ENCODE measurements around the gene CFAP54. TPM values are rescaled to one million over a fixed set of nuclear protein-coding genes. Genes with fewer than 3 reads are reported as not detected.

Gene CFAP54
- total and polyA plus RNA-seq, 2 experiments from 2014 or later = 0.07 to 0.76 TPM

DNA sequence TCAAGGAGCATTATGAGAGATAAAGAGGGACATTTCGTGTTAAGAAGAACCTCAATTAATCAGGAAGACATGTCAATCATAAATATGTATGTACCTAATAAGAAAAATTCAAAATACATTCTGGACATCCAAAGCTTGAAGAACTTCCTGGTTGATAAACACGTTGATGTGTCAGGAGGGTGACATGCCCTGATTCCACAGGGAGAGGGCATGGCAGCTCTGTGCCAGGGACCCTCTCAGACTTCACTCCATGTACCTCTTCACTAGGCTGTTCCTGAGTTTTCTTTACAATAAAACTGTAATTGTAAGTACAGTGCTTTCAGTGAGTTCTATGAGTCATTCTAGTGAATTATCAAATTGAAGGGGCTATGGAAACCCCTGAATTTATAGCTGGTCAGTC, 163.5 kb downstream of the CFAP54 start:
- ATAC-seq (no peak), DNase-seq (ENCODE audit: low spot score) (no peak)
- no peak for TF ChIP-seq NANOG (IDR thresholded peaks at IDR 0.05; ENCODE audit: borderline replicate concordance)
- TF ChIP-seq, protein P1, sequence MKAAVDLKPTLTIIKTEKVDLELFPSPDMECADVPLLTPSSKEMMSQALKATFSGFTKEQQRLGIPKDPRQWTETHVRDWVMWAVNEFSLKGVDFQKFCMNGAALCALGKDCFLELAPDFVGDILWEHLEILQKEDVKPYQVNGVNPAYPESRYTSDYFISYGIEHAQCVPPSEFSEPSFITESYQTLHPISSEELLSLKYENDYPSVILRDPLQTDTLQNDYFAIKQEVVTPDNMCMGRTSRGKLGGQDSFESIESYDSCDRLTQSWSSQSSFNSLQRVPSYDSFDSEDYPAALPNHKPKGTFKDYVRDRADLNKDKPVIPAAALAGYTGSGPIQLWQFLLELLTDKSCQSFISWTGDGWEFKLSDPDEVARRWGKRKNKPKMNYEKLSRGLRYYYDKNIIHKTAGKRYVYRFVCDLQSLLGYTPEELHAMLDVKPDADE (IDR thresholded peaks at IDR 0.05) = no peak
- TF ChIP-seq, protein P2, sequence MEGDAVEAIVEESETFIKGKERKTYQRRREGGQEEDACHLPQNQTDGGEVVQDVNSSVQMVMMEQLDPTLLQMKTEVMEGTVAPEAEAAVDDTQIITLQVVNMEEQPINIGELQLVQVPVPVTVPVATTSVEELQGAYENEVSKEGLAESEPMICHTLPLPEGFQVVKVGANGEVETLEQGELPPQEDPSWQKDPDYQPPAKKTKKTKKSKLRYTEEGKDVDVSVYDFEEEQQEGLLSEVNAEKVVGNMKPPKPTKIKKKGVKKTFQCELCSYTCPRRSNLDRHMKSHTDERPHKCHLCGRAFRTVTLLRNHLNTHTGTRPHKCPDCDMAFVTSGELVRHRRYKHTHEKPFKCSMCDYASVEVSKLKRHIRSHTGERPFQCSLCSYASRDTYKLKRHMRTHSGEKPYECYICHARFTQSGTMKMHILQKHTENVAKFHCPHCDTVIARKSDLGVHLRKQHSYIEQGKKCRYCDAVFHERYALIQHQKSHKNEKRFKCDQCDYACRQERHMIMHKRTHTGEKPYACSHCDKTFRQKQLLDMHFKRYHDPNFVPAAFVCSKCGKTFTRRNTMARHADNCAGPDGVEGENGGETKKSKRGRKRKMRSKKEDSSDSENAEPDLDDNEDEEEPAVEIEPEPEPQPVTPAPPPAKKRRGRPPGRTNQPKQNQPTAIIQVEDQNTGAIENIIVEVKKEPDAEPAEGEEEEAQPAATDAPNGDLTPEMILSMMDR (conservative IDR thresholded peaks at IDR 0.05; ENCODE audit: low read depth in 2 of 2) = peak in 1 of 2 experiments; percentile 34; a peak in 2 of 4 replicates
- no peaks in the 10 kb centered on the region for H3K79me2 ChIP-seq (replicated peaks; ENCODE audit: insufficient read depth)
- H3K4me1 Mint-ChIP-seq = no peaks in the 10 kb centered on the region; the same call in 1 of the 3 replicates
- H3K4me3 Mint-ChIP-seq = no peak overlapping the region
- H3K27ac Mint-ChIP-seq = no peak overlapping the region
- no peaks in the 10 kb centered on the region for H3K36me3 Mint-ChIP-seq (ENCODE audit: low read depth)
- peaks cover 3% of the 10 kb centered on the region for H3K27me3 Mint-ChIP-seq (ENCODE audit: insufficient read depth, low read depth, poor library complexity)
- no peaks in the 10 kb centered on the region for H4K20me1 ChIP-seq (replicated peaks; ENCODE audit: insufficient read depth)
- H3K9me2 ChIP-seq (ENCODE audit: insufficient read depth) = no peaks in the 10 kb centered on the region
- H3F3A ChIP-seq (replicated peaks; ENCODE audit: low read depth) = no peaks in the 10 kb centered on the region
- no peaks in the 10 kb centered on the region for H3K4me1 ChIP-seq (ENCODE audit: insufficient read depth)
- H3K4me3 ChIP-seq = no peak overlapping the region
- H3K27me3 ChIP-seq (ENCODE audit: insufficient read depth) = no peaks in the 10 kb centered on the region
- no peaks in the 10 kb centered on the region for H3K36me3 ChIP-seq (ENCODE audit: insufficient read depth)
- H3K4me2 ChIP-seq = no peak overlapping the region
- no peak overlapping the region for H2AFZ ChIP-seq
- no peak overlapping the region for H3K27ac ChIP-seq (ENCODE audit: low read depth)
- no peaks in the 10 kb centered on the region for H3K9me3 Mint-ChIP-seq

DNA sequence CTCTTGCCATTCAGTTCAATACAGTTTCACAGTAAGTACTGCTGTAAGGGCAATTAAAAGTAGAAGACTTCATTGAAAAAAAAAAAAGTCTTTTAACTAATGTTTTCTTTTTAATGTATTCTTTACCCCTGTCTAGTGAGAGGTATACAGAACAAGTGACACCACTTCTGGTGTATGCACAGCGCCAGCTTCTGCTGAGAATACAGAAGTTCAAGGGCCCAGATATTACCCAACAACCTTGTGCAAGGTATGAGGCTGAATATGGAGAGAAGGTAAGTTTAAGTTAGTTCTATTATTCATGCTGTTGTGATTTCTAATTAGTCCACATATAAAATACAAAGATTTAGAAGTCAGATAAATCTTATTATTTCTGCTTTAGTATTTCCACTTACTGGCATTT, 168.7 kb downstream of the CFAP54 start:
- H3K4me3 ChIP-seq = no peak overlapping the region
- H3K27ac ChIP-seq (ENCODE audit: low read depth) = no peak overlapping the region
- H3K4me3 Mint-ChIP-seq = no peak overlapping the region
- H3K79me2 ChIP-seq (replicated peaks; ENCODE audit: insufficient read depth) = no peaks in the 10 kb centered on the region
- DNase-seq (ENCODE audit: low spot score) (no peak), ATAC-seq (no peak)
- no peaks in the 10 kb centered on the region for H3K36me3 Mint-ChIP-seq (ENCODE audit: low read depth)
- no peaks in the 10 kb centered on the region for H3K4me1 ChIP-seq (ENCODE audit: insufficient read depth)
- TF ChIP-seq POLR2AphosphoS5 (IDR thresholded peaks at IDR 0.05; ENCODE audit: low read depth) (no peak), STAT1 (IDR thresholded peaks at IDR 0.05; ENCODE audit: unreplicated experiment) (no peak), JUNB (IDR thresholded peaks at IDR 0.05; ENCODE audit: unreplicated experiment) (no peak), CREB1 (CRISPR knock-in tag; IDR thresholded peaks at IDR 0.05; ENCODE audit: low read depth) (no peak), ZNF331 (CRISPR knock-in tag; IDR thresholded peaks at IDR 0.05; ENCODE audit: low read depth) (no peak), EZH2 (IDR thresholded peaks at IDR 0.05; ENCODE audit: low read depth, unreplicated experiment) (no peak), ZNF114 (CRISPR knock-in tag; IDR thresholded peaks at IDR 0.05) (no peak)
- TF ChIP-seq, protein P3, sequence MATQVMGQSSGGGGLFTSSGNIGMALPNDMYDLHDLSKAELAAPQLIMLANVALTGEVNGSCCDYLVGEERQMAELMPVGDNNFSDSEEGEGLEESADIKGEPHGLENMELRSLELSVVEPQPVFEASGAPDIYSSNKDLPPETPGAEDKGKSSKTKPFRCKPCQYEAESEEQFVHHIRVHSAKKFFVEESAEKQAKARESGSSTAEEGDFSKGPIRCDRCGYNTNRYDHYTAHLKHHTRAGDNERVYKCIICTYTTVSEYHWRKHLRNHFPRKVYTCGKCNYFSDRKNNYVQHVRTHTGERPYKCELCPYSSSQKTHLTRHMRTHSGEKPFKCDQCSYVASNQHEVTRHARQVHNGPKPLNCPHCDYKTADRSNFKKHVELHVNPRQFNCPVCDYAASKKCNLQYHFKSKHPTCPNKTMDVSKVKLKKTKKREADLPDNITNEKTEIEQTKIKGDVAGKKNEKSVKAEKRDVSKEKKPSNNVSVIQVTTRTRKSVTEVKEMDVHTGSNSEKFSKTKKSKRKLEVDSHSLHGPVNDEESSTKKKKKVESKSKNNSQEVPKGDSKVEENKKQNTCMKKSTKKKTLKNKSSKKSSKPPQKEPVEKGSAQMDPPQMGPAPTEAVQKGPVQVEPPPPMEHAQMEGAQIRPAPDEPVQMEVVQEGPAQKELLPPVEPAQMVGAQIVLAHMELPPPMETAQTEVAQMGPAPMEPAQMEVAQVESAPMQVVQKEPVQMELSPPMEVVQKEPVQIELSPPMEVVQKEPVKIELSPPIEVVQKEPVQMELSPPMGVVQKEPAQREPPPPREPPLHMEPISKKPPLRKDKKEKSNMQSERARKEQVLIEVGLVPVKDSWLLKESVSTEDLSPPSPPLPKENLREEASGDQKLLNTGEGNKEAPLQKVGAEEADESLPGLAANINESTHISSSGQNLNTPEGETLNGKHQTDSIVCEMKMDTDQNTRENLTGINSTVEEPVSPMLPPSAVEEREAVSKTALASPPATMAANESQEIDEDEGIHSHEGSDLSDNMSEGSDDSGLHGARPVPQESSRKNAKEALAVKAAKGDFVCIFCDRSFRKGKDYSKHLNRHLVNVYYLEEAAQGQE (IDR thresholded peaks at IDR 0.05; ENCODE audit: unreplicated experiment) = no peak
- TF ChIP-seq, protein P1 (IDR thresholded peaks at IDR 0.05) = no peak
- TF ChIP-seq, protein P2 (conservative IDR thresholded peaks at IDR 0.05; ENCODE audit: low read depth in 2 of 2) = no peak
- H3K9me2 ChIP-seq (ENCODE audit: insufficient read depth) = no peaks in the 10 kb centered on the region
- no peak overlapping the region for H3K4me2 ChIP-seq
- H3K27me3 Mint-ChIP-seq (ENCODE audit: insufficient read depth, low read depth, poor library complexity) = peaks cover 3% of the 10 kb centered on the region
- no peaks in the 10 kb centered on the region for H3K36me3 ChIP-seq (ENCODE audit: insufficient read depth)
- H3K4me1 Mint-ChIP-seq = no peaks in the 10 kb centered on the region
- H4K20me1 ChIP-seq (replicated peaks; ENCODE audit: insufficient read depth) = no peaks in the 10 kb centered on the region
- H3K9me3 Mint-ChIP-seq = no peaks in the 10 kb centered on the region
- H3F3A ChIP-seq (replicated peaks; ENCODE audit: low read depth) = no peaks in the 10 kb centered on the region
- H3K27me3 ChIP-seq (ENCODE audit: insufficient read depth) = no peaks in the 10 kb centered on the region
- H3K27ac Mint-ChIP-seq = no peak overlapping the region
- no peak overlapping the region for H2AFZ ChIP-seq
